Astrocyte of the spinal cord (primary cell): ENCODE results near the gene S100A9.

Experiments
- DNase-seq: peaks from one replicate; pipeline ENCODE4 v3.0.0; 2011; ENCODE audit warnings: low read depth, low spot score
- H3K4me3 ChIP-seq: 2 replicates; pipeline ENCODE4 v1.5.1; 2011; ENCODE audit warnings: low read depth, mild to moderate bottlenecking, low read length, moderate library complexity
- CTCF ChIP-seq: IDR thresholded peaks from 2 replicates; pipeline ENCODE4 v1.5.1; 2012; ENCODE audit warnings: low read depth, mild to moderate bottlenecking, low read length, inconsistent platforms
- in situ Hi-C: cut with HindIII; loops from 2 replicates; pipeline ENCODE4 v1.10.0; 2017; ENCODE audit warnings: low sequenced_read_pairs

Gene S100A9

GRCh38 chr1:153340356-153340755 is 17.3 kb upstream of the S100A9 start:
- TF ChIP-seq CTCF = no peak
- H3K4me3 ChIP-seq = no peak overlapping the region

GRCh38 chr1:153341431-153341934 is 16.2 kb upstream of the S100A9 start:
- in situ Hi-C loops = no loop called here
- DNase-seq = no peak
- H3K4me3 ChIP-seq = no peak overlapping the region
- no peak for TF ChIP-seq CTCF

More at GRCh38 chr1:153340356-153340755, 17.3 kb upstream of the S100A9 start:
- DNase-seq = no peak
- in situ Hi-C loops = no loop called here

- TF ChIP-seq CTCF = no peak
- DNase-seq = no peak
- in situ Hi-C loops = no loop called here
- no peak overlapping the region for H3K4me3 ChIP-seq
These were observed 15.5 kb upstream of the S100A9 start for GRCh38 chr1:153342178-153342577.

- in situ Hi-C loops = no loop called here
- H3K4me3 ChIP-seq = no peak overlapping the region
- DNase-seq = no peak
- no peak for TF ChIP-seq CTCF
These were observed 14.5 kb upstream of the S100A9 start for GRCh38 chr1:153343040-153343681.

- TF ChIP-seq CTCF = no peak
- H3K4me3 ChIP-seq = no peak overlapping the region
- no peak for DNase-seq
- in situ Hi-C loops = no loop called here
These were observed 13.6 kb upstream of the S100A9 start for GRCh38 chr1:153343811-153344717.

- in situ Hi-C loops = no loop called here
These were observed 13.0 kb upstream of the S100A9 start for GRCh38 chr1:153344718-153345025.

More at GRCh38 chr1:153344718-153345025, 13.0 kb upstream of the S100A9 start:
- H3K4me3 ChIP-seq = no peak overlapping the region
- TF ChIP-seq CTCF = no peak
- DNase-seq = no peak
